T-helper 1 cell (primary cell): ENCODE data around the gene MAML3.

Experiments used
- DNase-seq, 5 donors: peaks; one replicate each; pipeline ENCODE4 v3.0.0-alpha.2; 2012 to 2020

Gene MAML3

DNA sequence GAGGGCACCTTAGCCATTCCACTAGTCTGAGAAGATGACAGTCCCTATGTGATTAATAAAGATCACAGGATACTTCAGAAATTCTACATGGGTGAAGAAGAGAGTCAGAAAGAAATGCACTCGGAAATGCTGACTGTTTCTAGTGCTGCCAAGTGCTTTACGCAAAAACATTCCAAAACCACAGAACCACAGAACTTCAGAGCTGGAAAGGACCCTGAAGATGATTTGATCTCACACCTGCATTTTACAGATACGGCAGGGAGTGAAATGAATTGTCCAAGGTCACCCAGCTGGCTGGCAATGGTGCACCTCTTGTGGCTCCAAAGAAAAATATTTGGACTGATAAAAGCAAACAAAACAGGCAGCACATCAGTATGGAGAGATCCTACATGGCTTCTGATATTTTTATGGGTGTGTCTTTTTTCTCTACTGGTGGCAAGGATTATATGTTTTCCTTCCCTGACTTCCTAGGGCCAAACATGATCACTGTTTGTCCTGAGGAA lies 115.9 kb downstream of the MAML3 start:
- DNase-seq = no peak

DNA sequence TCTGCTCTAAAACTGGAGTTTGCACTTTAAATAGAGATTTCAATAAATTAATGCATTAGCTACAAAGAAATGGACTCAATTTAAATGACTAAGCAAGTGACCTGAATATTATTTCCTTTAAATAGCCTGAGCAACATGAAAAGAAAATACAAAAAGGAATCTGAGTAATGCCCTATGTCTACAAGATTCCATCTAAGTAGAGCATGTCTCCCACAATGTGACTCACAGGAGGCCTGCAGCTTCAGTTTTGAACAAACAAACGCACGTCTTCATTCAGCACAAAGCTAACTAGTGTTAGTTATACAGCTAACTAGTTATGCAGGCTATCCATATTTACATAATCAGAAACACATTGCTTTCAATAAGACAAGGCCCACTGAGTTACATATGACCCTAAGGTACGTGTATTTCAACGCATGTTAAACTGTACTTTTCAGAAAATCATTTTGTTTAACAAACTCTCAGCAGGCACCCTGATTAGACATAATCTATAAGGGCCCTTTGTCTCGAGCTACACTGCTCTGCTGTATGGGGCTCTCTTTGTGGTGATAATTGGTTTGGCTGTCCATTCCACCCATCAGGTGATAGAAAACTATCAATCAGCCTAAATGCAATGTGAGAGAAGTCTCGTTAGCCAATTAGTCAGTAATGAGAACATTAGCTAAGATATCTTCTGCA lies 116.5 kb downstream of the MAML3 start:
- DNase-seq = no peak

DNA sequence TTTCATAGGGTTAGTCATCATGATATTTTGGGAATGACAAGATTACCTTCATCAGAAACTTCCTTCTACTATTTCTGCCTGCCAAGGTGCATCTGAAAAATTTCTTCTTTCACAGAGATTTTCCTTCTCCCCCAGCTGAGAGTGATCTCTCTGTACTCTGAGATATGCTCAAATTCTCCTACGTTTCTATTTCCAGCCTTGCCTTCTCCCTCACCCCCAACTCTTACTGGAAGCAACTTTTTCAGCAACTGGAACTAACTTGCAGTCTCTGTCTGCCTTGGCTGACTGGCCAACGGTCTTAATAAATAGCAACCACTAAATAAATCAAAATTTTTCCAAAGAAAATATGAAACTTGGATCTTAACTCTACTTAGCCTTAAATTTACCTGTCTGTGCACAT lies 122.3 kb downstream of the MAML3 start:
- DNase-seq = no peak

DNA sequence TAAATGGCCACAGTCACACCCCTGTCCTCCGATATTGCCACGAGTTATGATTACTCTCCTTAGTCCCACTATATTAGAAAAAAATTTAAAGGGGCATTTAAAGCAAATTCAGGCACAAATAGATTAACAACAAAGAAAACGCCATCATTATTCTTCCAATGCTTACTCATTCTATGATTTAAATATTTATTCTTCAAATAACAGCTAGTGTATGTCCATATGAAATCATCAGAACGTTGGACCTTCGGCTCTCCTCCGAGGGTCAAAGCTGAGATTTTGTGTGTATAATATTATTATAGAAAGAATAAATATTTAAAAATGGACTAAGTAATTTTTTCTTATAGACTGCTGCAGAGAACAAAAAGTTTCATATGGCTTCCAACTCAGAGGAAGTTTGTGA lies 122.9 kb downstream of the MAML3 start:
- no peak for DNase-seq

DNA sequence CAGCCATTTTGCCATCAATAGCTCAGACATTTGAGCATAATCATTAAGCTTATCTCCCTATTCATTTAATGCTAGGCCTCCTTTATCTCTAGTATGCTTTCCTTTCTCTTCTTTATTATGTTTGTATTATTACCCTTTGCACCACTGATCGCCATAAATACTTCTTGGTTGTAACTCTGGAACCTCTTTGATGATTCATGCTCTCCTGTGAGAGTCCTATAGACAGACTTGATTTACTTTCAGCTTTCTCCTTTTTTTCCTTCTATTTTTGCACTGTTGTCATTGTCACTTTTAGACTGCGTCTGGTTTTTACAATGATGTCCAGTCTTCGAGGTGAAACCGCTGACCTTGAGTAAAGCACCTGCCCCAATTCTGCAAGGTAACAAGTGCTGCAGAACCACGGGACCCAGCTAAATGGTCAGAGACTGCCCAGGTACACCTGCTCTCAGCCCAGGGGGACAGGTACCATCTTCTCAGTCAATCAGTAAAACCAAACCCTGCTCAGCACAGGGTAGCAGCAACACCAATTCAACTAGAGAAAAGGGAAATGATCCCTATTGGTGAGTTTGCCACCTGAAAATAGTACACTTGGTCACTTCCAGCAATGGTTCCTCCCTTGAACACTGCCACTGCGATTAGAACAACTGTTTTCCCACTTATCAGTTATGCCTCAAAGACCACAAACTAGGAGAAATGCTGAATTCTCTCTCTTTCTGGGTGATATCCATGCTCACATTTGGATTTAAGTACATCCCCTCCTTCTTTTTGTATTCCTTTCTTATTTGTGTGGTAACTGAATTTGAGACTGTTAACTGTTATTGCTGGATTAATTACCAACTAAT lies 125.1 kb downstream of the MAML3 start:
- no peak for DNase-seq

DNA sequence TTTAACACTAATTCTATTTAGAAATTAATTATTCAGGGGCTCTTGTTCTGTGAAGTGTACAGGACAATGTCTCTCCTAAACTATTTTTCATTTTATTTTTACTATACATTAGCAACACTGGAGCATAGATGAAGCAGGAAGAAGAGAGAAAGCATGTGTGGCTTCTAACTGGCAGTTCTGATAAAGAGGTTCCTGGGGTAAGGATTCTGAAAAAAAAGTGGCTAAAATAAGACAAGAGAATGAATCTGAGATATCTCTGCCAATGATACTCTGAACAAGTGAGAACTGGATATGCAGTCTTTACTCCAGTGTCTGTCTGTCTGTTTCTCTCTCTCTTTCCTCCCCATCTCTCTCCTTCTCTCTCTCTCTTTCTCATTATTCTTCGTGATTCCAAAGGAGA lies 125.9 kb downstream of the MAML3 start:
- no peak for DNase-seq

DNA sequence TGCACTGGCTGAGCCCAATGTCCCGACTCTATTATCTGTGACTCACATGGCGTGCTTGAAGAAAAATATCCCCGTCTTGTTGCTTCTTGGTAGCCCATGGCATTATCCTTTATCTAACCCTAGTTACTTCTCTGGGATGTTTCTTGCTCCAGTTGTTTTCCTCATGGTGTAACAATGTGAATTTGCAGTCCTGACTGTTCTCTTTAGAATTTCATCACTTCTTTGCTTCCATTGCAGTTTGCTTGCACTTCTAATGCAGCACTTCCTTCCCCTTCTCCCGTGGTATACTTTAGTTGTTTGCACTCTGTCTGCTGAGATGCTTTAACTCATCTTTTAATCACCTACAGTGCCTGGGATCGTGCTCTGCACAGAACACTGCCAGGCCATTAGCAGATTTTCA lies 126.9 kb downstream of the MAML3 start:
- no peak for DNase-seq

DNA sequence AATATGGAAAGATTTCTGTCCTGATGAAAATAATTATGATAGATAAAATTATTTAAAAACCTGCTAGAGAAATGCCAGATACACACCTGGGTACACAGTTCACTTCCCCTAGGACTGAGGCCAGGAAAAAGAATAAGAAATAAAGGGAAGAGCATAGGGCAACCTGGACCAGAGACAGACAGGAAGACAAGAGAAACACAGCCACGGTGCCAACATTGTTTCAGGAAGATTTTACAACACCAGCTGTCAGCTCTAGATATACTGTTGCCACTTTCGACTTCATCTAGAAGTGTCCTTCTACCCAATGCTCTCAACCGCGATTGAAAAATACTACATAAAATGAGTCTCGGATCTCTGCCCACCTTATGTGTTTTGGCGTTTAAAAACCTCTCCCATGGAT lies 128.5 kb downstream of the MAML3 start:
- no peak for DNase-seq

DNA sequence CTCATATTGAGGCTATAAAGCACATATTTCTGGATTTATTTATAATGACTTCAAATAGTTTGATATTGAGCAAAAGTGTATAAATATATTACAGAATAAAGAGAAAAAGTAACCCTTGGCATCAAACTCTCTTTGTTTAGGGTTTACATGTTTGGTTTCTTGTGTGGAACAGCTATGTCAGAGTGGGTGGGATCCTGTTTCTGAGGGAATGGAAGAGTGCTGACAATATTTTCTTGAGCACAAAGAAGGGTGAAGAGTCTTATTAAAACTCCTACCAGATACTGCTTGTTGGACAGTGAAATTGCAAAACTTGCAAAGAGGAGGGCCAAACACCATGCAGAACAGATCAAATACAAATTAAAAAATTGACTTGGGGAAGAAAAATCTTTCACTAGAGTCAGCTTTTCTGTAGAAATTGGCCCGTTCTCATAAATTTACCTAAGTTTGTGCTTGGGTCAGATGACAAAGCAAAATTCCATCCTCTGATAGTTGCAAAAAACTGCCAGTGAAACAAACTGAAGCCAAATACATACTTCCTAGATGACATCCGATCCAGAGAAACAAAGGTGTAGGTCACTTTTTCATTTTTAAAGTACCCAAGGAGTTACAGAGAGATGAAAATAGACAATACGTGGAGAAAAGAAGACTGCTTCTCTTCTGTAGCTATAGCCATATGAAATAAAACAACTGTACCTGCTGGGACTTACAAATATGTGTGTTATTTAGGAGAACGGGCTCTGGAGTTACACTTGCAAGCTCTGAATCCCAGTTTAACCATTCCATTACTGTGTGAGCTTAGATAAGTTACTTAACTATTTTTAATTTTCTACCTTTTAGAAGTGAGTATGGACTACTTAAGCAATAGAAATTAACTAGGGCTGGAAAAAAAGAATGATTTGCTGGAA lies 133.3 kb downstream of the MAML3 start:
- no peak for DNase-seq

DNA sequence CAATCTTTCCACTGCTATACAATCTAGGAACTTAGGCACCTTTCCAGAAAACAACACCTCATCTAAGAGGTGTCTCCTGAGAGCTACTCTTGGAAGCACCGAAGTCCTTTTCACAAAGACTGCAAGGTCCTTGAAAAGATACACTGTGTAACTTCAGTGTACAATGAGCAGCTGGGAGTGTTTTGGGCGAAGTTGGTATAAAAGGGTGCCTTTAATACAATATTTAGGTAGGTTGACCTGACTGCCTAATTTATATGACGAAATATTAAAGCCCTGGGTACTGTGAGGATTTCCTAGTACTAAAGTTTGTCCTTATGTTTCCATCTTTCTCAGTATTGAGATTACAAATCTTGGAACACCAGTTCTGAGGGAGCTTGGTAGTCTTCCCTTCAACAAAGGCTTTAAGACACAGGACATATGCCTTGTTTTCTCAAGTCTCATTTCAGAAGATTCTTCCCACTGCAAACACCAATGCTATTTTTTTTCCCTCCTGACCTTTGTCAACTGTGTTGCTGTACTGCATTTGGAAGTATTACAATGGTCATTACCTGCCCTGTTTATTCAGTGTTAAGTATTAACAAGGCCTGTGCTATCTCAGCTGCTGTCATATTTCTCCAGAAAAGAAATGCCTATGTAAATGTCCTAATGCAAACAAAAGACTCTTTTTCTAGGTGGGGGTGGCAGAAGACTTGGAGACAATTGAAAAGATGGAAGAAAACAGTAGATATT lies 134.2 kb downstream of the MAML3 start:
- no peak for DNase-seq

DNA sequence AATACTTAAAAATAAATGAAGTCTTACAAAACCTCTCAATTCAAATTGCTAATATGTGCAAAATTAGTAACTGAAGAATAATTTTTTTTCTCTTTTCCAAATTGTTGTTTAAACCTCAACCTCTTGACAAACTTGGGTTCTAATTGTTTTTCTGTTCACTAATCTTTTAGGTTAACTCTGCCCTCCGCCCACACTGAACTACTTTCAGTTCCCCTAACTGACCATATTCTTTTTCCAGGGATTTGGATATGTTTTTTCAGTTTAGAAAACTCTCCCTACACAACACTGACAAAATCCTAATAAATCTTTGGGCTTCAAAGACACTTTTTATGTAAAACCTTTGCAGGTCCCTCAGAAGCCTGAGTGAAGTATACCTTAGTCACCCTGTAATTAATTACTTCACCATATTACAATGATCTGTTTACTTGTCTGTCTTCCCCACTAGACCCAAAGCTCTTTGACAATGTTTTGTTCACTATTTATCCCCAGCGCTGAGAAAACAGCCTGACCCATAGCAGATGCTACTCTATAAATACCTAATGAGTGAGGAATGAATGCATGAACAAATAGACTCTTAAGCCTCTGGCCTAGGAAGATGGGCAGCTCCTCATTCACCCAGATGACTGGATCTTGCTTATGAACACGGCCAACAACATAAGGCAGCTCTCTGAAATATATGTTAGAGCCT lies 134.9 kb downstream of the MAML3 start:
- no peak for DNase-seq

DNA sequence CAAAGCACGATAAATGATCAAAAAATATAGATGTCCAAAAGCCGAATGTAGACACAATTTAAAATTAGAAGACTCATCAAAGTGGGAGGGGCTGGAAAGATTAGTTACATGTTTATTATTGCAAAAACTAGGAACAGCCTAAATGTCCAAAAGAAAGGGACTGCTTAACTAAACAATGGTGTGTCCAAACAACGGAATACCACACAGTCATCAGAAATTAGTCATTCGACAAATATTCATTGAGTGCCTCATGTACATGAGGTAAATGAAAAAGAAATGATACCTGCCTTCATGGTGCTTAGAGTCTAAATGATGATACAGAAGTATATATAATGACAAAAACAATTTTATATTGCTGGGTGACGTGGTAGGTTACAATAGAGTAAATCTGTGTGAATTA lies 139.7 kb downstream of the MAML3 start:
- no peak for DNase-seq

DNA sequence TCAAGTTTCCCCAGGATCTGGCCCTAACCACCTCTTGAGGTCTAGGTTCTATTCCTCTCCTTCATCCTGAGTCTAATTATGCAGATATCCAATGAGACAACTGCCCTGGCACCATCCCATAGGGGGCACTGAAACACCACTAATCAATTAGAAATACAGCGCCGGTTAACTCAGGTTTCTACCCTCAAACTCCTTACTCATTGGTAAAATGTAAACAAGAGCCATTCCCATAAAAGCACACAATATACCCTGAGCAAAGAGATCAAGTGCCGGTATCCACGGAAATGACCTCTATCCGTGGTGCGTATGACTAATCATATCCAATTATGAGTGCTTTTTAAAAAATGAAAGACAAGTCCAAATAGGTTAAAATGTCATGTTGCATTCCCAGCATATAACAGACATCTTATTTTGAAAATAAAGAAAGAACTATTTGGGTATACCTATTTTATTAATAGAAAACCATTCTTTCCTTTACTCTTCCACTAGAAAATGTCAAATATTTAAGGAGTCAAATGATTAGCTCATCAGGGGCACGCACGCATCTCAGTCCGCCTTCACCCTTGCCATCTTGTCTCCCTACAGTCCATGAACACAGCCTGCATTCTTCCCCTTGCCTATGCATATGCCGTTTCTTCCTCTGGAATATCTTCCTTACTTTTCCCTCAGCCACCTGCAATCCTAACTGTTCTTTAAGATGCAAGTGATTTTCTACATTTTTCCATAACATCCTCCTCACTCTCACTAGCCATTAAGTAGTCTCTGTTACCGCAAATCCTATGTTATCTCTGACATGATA lies 141.1 kb downstream of the MAML3 start:
- peak in 4 of 5 donors; percentile 21 to 56 (median 39) for DNase-seq

DNA sequence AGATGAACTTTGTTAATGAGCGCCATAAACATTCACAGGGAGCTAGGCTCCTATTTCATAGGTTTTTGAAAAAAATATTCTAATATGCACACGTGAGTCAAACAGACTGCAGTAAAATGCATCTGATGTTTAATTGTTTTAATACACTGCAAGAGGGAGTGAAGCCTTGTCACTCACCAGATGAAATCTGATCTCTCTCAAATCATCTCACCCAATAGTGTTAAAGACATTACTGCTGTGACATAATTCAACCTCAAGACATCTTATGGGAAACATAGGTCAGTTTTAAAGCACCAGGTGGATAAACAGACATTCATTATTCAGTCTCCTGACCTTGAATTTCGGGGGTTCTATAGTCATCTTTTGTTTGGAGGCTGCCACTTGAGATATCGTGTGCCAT lies 148.3 kb downstream of the MAML3 start:
- DNase-seq = no peak

DNA sequence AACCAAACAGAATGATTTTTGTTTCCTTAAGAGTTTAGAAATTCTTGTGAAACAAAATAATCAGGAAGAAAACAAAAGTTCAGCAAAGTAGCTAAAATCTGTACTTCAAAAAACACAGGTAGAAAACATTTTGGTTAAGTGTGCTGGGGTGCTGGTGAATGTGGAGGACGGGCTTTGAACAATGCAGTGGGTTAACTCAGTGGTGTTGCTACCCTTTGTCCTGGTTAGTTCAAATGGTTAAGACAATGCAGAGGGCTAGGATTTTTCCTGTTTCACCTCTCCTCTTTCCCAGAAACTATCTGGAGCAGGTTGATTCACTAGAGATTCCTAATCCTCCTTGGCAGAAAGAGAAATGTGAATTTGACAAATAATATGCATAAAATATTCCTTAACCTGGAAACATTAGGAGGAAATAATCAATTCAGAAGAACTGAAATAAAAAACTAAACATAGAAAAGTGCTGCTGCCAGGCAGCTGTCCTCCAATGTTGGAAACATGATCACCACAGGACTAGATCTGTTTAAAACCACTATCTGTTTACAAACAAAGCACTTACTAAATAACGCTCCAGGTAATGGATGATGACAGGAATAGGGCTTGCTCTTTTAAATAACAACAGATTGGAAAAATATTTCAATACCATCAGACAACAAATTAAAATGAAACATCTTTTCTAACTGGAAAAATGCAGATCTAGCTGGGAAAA lies 148.9 kb downstream of the MAML3 start:
- DNase-seq = no peak

DNA sequence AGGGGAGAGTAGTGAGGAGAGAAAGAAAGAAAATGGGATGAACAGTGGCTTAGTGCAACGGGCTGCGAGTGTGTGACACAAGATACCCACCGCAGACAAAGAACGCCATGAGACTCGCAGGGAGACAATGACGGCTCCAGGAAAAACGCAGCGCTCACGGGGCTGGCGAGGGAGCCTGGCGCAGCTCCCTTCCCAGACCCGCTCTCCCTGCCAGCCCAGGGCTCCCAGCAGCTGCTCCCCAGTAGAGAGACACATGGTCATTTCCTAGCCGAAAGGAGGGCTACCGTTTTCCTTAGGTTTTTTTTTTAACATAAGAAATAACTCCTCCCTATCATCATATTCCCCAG lies 149.5 kb downstream of the MAML3 start:
- DNase-seq = no peak

DNA sequence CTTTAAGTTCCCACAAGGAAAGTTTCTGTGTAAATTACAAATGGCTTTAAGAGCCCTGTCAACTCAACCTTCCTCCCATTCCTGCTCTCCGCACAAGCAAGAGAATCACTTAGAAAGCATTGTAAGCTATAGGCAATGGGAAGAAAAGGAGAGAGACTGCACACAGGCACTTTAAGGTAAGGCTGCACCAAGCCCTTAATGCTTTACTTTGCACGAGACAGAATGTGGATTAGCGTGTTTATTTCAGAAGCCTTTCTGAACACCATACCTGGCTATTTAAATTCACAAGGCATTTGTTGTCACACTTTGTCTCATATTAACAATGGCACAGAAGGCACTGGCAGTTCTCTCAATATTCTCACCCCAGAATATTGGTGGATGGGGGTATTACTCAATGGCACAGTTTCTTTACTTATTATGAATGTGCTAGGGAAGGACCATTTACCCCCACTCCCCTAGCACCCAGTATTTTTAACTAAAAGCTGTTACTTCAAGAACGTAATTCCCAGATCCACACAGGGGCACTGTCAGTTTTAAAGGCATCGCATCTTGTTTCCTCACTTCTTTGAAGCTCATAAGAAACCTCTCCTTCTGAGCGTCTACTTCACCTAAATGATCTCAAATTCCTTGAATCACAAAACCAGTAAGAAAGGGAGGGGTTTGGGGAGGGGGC lies 150.0 kb downstream of the MAML3 start:
- DNase-seq = no peak

DNA sequence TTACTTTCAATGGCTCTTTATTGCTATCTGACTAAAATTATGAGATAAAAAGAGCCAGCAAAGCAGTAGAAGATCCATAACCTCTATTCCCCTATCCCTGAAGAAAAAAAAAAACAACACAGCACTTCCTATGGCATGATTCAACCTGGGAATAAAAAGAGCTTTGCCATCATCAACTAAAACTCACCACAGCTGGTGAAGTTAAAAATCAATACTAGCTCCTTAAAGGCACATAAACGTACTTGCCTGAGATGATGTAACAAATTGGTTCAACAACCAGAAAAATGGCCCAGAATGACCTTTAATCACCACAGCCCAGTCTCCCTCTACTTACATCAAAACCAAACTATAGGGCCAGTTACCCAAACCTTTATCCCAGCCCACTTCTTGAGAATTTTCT lies 153.8 kb downstream of the MAML3 start:
- no peak for DNase-seq

DNA sequence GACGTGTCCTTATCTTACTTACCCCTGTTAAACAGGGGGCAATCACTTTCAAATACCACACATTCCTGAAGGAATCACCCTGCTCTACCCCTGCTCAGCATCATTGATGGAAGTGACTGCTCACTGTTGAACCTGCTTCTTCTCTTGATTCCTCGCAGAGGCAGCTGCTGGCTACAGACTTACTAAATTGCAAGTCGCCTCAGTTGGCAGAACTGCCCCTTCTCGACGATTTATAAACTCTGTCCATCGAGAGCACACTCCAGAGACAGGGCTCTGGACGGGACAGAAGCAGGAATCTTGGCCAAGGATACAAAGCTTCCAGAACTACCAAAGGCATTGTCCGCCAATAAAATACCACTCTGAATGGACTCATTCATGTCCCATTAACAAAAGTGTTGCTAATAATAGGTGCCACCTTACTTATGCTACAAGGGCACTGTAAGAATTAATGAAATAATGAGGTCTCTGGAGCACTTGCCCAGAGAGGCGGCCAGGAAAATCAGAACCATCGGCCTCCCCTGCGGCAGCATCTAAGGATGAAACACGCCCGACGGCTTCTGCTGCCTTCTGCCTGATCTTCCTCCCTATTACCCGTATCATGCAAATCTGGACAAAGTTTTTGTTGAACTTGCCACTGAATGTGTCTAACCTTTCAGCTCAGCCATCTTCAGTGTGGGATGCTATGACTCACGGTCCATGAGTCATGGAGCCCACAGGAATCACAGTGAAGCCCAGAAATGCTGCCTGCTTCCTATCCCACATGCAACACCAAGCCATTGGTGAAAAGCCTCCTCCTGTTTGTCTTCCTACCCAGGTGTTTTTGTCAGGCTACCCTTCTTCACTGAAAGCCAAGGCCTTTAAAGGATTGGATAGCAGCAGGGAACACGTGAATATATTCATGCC lies 164.9 kb downstream of the MAML3 start:
- DNase-seq = no peak
